ENCODE data around the gene GTSE1. TPM values are rescaled to one million over a fixed set of nuclear protein-coding genes. Genes with fewer than 3 reads are reported as not detected.
A peak's percentile ranks its signal among the peaks of the same experiment; 100 is the strongest.

GTSE1 gene
- total RNA-seq, 1 donor from 2014 or later: 29.7 TPM

GRCh38 chr22:46374663-46375474, 78.2 kb downstream of the GTSE1 start:
- Mint-ChIP-seq H3K4me3 (no peak overlapping the region), H3K9me3 (peaks cover 22% of the 10 kb centered on the region), H3K27ac (no peak overlapping the region), H3K36me3 (peaks cover 40% of the 10 kb centered on the region), H3K27me3 (ENCODE audit: insufficient read depth, low read depth) (peaks cover 13% of the 10 kb centered on the region), H3K4me1 (peaks cover 43% of the 10 kb centered on the region)
- peaks cover 31% of the 10 kb centered on the region for H4K20me1 ChIP-seq (ENCODE audit: low read depth)
- H3K36me3 ChIP-seq: peaks cover 6% of the 10 kb centered on the region
- no peak for TF ChIP-seq CTCF (IDR thresholded peaks at IDR 0.05)
- TF ChIP-seq EZH2phosphoT487 (IDR thresholded peaks at IDR 0.05): no peak
- no peak for TF ChIP-seq EZH2 (IDR thresholded peaks at IDR 0.05)
- no peaks in the 10 kb centered on the region for H3K79me2 ChIP-seq (ENCODE audit: low read depth)
- H3K27me3 ChIP-seq: peaks cover 19% of the 10 kb centered on the region
- H2AFZ ChIP-seq (replicated peaks): no peak overlapping the region
- no peak overlapping the region for H3K27ac ChIP-seq
- H3K4me2 ChIP-seq: no peak overlapping the region
- no peak for DNase-seq (ENCODE audit: low spot score)
- H3K4me3 ChIP-seq: no peak overlapping the region
- H3K4me1 ChIP-seq: peaks cover 28% of the 10 kb centered on the region
- no peak overlapping the region for H3K9ac ChIP-seq
- peaks cover 29% of the 10 kb centered on the region for H3F3A ChIP-seq (ENCODE audit: low read depth)
- H3K9me3 ChIP-seq (ENCODE audit: low read depth): peaks cover 5% of the 10 kb centered on the region

- H3K27me3 ChIP-seq: peaks cover 22% of the 10 kb centered on the region
- H3K9ac ChIP-seq: no peak overlapping the region
- H4K20me1 ChIP-seq (ENCODE audit: low read depth): peaks cover 35% of the 10 kb centered on the region
- Mint-ChIP-seq H3K27ac (no peak overlapping the region), H3K9me3 (peaks cover 22% of the 10 kb centered on the region), H3K4me1 (peaks cover 49% of the 10 kb centered on the region), H3K36me3 (peaks cover 46% of the 10 kb centered on the region), H3K4me3 (peak overlapping the region; percentile 9), H3K27me3 (ENCODE audit: insufficient read depth, low read depth) (peaks cover 13% of the 10 kb centered on the region)
- H3K4me2 ChIP-seq: no peak overlapping the region
- no peak for TF ChIP-seq EZH2 (IDR thresholded peaks at IDR 0.05)
- no peak for TF ChIP-seq CTCF (IDR thresholded peaks at IDR 0.05)
- TF ChIP-seq EZH2phosphoT487 (IDR thresholded peaks at IDR 0.05): no peak
- peaks cover 6% of the 10 kb centered on the region for H3K36me3 ChIP-seq
- no peak overlapping the region for H2AFZ ChIP-seq (replicated peaks)
- H3K27ac ChIP-seq: no peak overlapping the region
- H3K4me3 ChIP-seq: no peak overlapping the region
- peaks cover 5% of the 10 kb centered on the region for H3K9me3 ChIP-seq (ENCODE audit: low read depth)
- DNase-seq (ENCODE audit: low spot score): no peak
- peaks cover 28% of the 10 kb centered on the region for H3K4me1 ChIP-seq
- peaks cover 29% of the 10 kb centered on the region for H3F3A ChIP-seq (ENCODE audit: low read depth)
- no peaks in the 10 kb centered on the region for H3K79me2 ChIP-seq (ENCODE audit: low read depth)
Measured at GRCh38 chr22:46376111-46376510, 79.4 kb downstream of the GTSE1 start.

GRCh38 chr22:46376908-46377524, 80.3 kb downstream of the GTSE1 start:
- Histone ChIP-seq H3K9me3 (ENCODE audit: low read depth) (peaks cover 5% of the 10 kb centered on the region), H3K4me2 (peak overlapping the region; percentile 63), H3K36me3 (peaks cover 6% of the 10 kb centered on the region), H2AFZ (replicated peaks) (no peak overlapping the region), H3F3A (ENCODE audit: low read depth) (peaks cover 29% of the 10 kb centered on the region), H3K9ac (no peak overlapping the region), H3K79me2 (ENCODE audit: low read depth) (no peaks in the 10 kb centered on the region), H3K27me3 (peaks cover 22% of the 10 kb centered on the region), H4K20me1 (ENCODE audit: low read depth) (peaks cover 35% of the 10 kb centered on the region), H3K27ac (no peak overlapping the region), H3K4me3 (no peak overlapping the region), H3K4me1 (peaks cover 28% of the 10 kb centered on the region)
- DNase-seq (ENCODE audit: low spot score): no peak
- Mint-ChIP-seq H3K9me3 (peaks cover 22% of the 10 kb centered on the region), H3K36me3 (peaks cover 43% of the 10 kb centered on the region), H3K27me3 (ENCODE audit: insufficient read depth, low read depth) (peaks cover 13% of the 10 kb centered on the region), H3K4me3 (peak overlapping the region; percentile 72), H3K4me1 (peaks cover 50% of the 10 kb centered on the region), H3K27ac (peak overlapping the region; percentile 99)
- TF ChIP-seq EZH2phosphoT487 (IDR thresholded peaks at IDR 0.05) (no peak), EZH2 (IDR thresholded peaks at IDR 0.05) (no peak), CTCF (IDR thresholded peaks at IDR 0.05) (no peak)
